T-helper 1 cell (primary cell): ENCODE data around the gene DGUOK.

Experiments used
- DNase-seq, 5 donors: peaks; one replicate each; pipeline ENCODE4 v3.0.0-alpha.2; 2012 to 2020

The DGUOK gene

GRCh38 chr2:73981081-73982001, 54.7 kb downstream of the DGUOK start:
- DNase-seq = peak in 1 of 5 donors; percentile 15

- DNase-seq = no peak
Measured at GRCh38 chr2:73982140-73982617, 55.5 kb downstream of the DGUOK start.

- no peak for DNase-seq
Measured at GRCh38 chr2:73983322-73984202, 56.9 kb downstream of the DGUOK start.

- peak in 1 of 5 donors; percentile 60 for DNase-seq
Measured at GRCh38 chr2:73984203-73984921, 57.7 kb downstream of the DGUOK start, which contains the start of gene TET3. Gene TET3, plus strand, starts transcription at chr2:73984910. Its CDS starts 1,494 bp downstream, at chr2:73986404.

GRCh38 chr2:73984922-73985307, 58.2 kb downstream of the DGUOK start:
- peak; percentile 52 to 78 (median 56) for DNase-seq

- peak in 4 of 5 donors; percentile 39 to 67 (median 42) for DNase-seq
Measured at GRCh38 chr2:73985308-73986084, 58.8 kb downstream of the DGUOK start.

- peak in 1 of 5 donors; percentile 57 for DNase-seq
Measured at GRCh38 chr2:73986085-73986681, 59.5 kb downstream of the DGUOK start.

GRCh38 chr2:73987109-73987947, 60.6 kb downstream of the DGUOK start:
- DNase-seq = peak in 2 of 5 donors; percentile 37 to 58

GRCh38 chr2:73987948-73988700, 61.4 kb downstream of the DGUOK start:
- no peak for DNase-seq

GRCh38 chr2:73989972-73990371, 63.3 kb downstream of the DGUOK start:
- no peak for DNase-seq

- DNase-seq = no peak
Measured at GRCh38 chr2:73990531-73990930, 63.9 kb downstream of the DGUOK start.

- DNase-seq = no peak
Measured at GRCh38 chr2:73992036-73992435, 65.4 kb downstream of the DGUOK start.

- DNase-seq = no peak
Measured at GRCh38 chr2:73993376-73993775, 66.7 kb downstream of the DGUOK start.

- DNase-seq = no peak
Measured at GRCh38 chr2:73993778-73994177, 67.1 kb downstream of the DGUOK start.

GRCh38 chr2:73994178-73994831, 67.6 kb downstream of the DGUOK start:
- no peak for DNase-seq

- DNase-seq = no peak
Measured at GRCh38 chr2:73995810-73996209, 69.1 kb downstream of the DGUOK start.

GRCh38 chr2:73997813-73998212, 71.1 kb downstream of the DGUOK start:
- no peak for DNase-seq

GRCh38 chr2:73998451-73998850, 71.8 kb downstream of the DGUOK start:
- DNase-seq = peak in 1 of 5 donors; percentile 24

GRCh38 chr2:73998933-73999332, 72.3 kb downstream of the DGUOK start:
- DNase-seq = no peak
